ENCODE data around the gene TFCP2L1.

TFCP2L1 gene

GRCh38 chr2:121240436-121240835 lies 44.6 kb downstream of the TFCP2L1 start:
- peaks cover 0 to 28% of the 10 kb centered on the region in 2 donors for H3K27me3 Mint-ChIP-seq
- ATAC-seq (replicated peaks) (no peak), DNase-seq (no peak)
- H3K4me3 Mint-ChIP-seq = no peak overlapping the region
- no peaks in the 10 kb centered on the region for H3K9me3 Mint-ChIP-seq
- H3K36me3 Mint-ChIP-seq (ENCODE audit: insufficient read depth) = no peaks in the 10 kb centered on the region
- H3K4me1 Mint-ChIP-seq (ENCODE audit: low read depth in 2 of 2) = no peaks in the 10 kb centered on the region
- no peak overlapping the region for H3K27ac Mint-ChIP-seq

- Mint-ChIP-seq H3K4me1 (ENCODE audit: low read depth in 2 of 2) (no peaks in the 10 kb centered on the region), H3K4me3 (no peak overlapping the region), H3K27me3 (peaks cover 0 to 28% of the 10 kb centered on the region in 2 donors), H3K9me3 (no peaks in the 10 kb centered on the region), H3K36me3 (ENCODE audit: insufficient read depth) (no peaks in the 10 kb centered on the region), H3K27ac (no peak overlapping the region)
- DNase-seq (no peak), ATAC-seq (replicated peaks) (no peak)
These were observed 45.0 kb downstream of the TFCP2L1 start for GRCh38 chr2:121239969-121240368.

GRCh38 chr2:121239471-121239870 lies 45.5 kb downstream of the TFCP2L1 start:
- H3K27ac Mint-ChIP-seq = no peak overlapping the region
- H3K4me3 Mint-ChIP-seq = no peak overlapping the region
- DNase-seq (no peak), ATAC-seq (replicated peaks) (no peak)
- H3K9me3 Mint-ChIP-seq = no peaks in the 10 kb centered on the region
- no peaks in the 10 kb centered on the region for H3K4me1 Mint-ChIP-seq (ENCODE audit: low read depth in 2 of 2)
- no peaks in the 10 kb centered on the region for H3K36me3 Mint-ChIP-seq (ENCODE audit: insufficient read depth)
- H3K27me3 Mint-ChIP-seq = peaks cover 0 to 28% of the 10 kb centered on the region in 2 donors

- DNase-seq (no peak), ATAC-seq (replicated peaks) (no peak)
- Mint-ChIP-seq H3K27me3 (peaks cover 0 to 28% of the 10 kb centered on the region in 2 donors), H3K9me3 (no peaks in the 10 kb centered on the region), H3K4me3 (no peak overlapping the region), H3K36me3 (ENCODE audit: insufficient read depth) (no peaks in the 10 kb centered on the region), H3K4me1 (ENCODE audit: low read depth in 2 of 2) (no peaks in the 10 kb centered on the region), H3K27ac (no peak overlapping the region)
These were observed 46.2 kb downstream of the TFCP2L1 start for GRCh38 chr2:121238828-121239227.

GRCh38 chr2:121237980-121238665 lies 46.9 kb downstream of the TFCP2L1 start:
- no peak for ATAC-seq (replicated peaks)
- Mint-ChIP-seq H3K4me1 (ENCODE audit: low read depth in 2 of 2) (no peaks in the 10 kb centered on the region), H3K9me3 (no peaks in the 10 kb centered on the region), H3K27me3 (peaks cover 0 to 28% of the 10 kb centered on the region in 2 donors), H3K27ac (no peak overlapping the region), H3K4me3 (no peak overlapping the region), H3K36me3 (ENCODE audit: insufficient read depth) (no peaks in the 10 kb centered on the region)
- no peak for DNase-seq

- Mint-ChIP-seq H3K9me3 (no peaks in the 10 kb centered on the region), H3K36me3 (ENCODE audit: insufficient read depth) (no peaks in the 10 kb centered on the region), H3K4me3 (no peak overlapping the region), H3K27me3 (peaks cover 0 to 32% of the 10 kb centered on the region in 2 donors), H3K4me1 (ENCODE audit: low read depth in 2 of 2) (no peaks in the 10 kb centered on the region), H3K27ac (no peak overlapping the region)
- no peak for DNase-seq
- ATAC-seq (replicated peaks) = no peak
These were observed 47.5 kb downstream of the TFCP2L1 start for GRCh38 chr2:121237336-121237979.

- no peak for ATAC-seq (replicated peaks)
- no peaks in the 10 kb centered on the region for H3K9me3 Mint-ChIP-seq
- DNase-seq = no peak
- no peaks in the 10 kb centered on the region for H3K4me1 Mint-ChIP-seq (ENCODE audit: low read depth in 2 of 2)
- no peak overlapping the region for H3K4me3 Mint-ChIP-seq
- H3K36me3 Mint-ChIP-seq (ENCODE audit: insufficient read depth) = no peaks in the 10 kb centered on the region
- no peak overlapping the region for H3K27ac Mint-ChIP-seq
- peaks cover 0 to 38% of the 10 kb centered on the region in 2 donors for H3K27me3 Mint-ChIP-seq
These were observed 48.3 kb downstream of the TFCP2L1 start for GRCh38 chr2:121236650-121237180.

GRCh38 chr2:121236101-121236640 lies 48.8 kb downstream of the TFCP2L1 start:
- Mint-ChIP-seq H3K27ac (no peak overlapping the region), H3K4me3 (no peak overlapping the region), H3K4me1 (ENCODE audit: low read depth in 2 of 2) (no peaks in the 10 kb centered on the region), H3K36me3 (ENCODE audit: insufficient read depth) (no peaks in the 10 kb centered on the region), H3K27me3 (peaks cover 0 to 44% of the 10 kb centered on the region in 2 donors), H3K9me3 (no peaks in the 10 kb centered on the region)
- DNase-seq (no peak), ATAC-seq (replicated peaks) (no peak)

GRCh38 chr2:121235542-121235941 lies 49.5 kb downstream of the TFCP2L1 start:
- ATAC-seq (replicated peaks) (no peak), DNase-seq (no peak)
- Mint-ChIP-seq H3K27me3 (peaks cover 0 to 44% of the 10 kb centered on the region in 2 donors), H3K4me3 (no peak overlapping the region), H3K36me3 (ENCODE audit: insufficient read depth) (no peaks in the 10 kb centered on the region), H3K4me1 (ENCODE audit: low read depth in 2 of 2) (no peaks in the 10 kb centered on the region), H3K9me3 (no peaks in the 10 kb centered on the region), H3K27ac (no peak overlapping the region)

- H3K27ac Mint-ChIP-seq = no peak overlapping the region
- DNase-seq = no peak
- H3K9me3 Mint-ChIP-seq = no peaks in the 10 kb centered on the region
- no peaks in the 10 kb centered on the region for H3K36me3 Mint-ChIP-seq (ENCODE audit: insufficient read depth)
- no peaks in the 10 kb centered on the region for H3K4me1 Mint-ChIP-seq (ENCODE audit: low read depth in 2 of 2)
- no peak overlapping the region for H3K4me3 Mint-ChIP-seq
- ATAC-seq (replicated peaks) = no peak
- peaks cover 0 to 44% of the 10 kb centered on the region in 2 donors for H3K27me3 Mint-ChIP-seq
These were observed 50.2 kb downstream of the TFCP2L1 start for GRCh38 chr2:121234791-121235190.

- DNase-seq = no peak
- no peaks in the 10 kb centered on the region for H3K9me3 Mint-ChIP-seq
- no peak overlapping the region for H3K4me3 Mint-ChIP-seq
- H3K27ac Mint-ChIP-seq = no peak overlapping the region
- peaks cover 0 to 38% of the 10 kb centered on the region in 2 donors for H3K27me3 Mint-ChIP-seq
- ATAC-seq (replicated peaks) = no peak
- H3K4me1 Mint-ChIP-seq (ENCODE audit: low read depth in 2 of 2) = no peaks in the 10 kb centered on the region
- H3K36me3 Mint-ChIP-seq (ENCODE audit: insufficient read depth) = no peaks in the 10 kb centered on the region
These were observed 50.9 kb downstream of the TFCP2L1 start for GRCh38 chr2:121234144-121234543.

GRCh38 chr2:121233486-121234110 lies 51.4 kb downstream of the TFCP2L1 start:
- Mint-ChIP-seq H3K4me1 (ENCODE audit: low read depth in 2 of 2) (no peaks in the 10 kb centered on the region), H3K4me3 (no peak overlapping the region), H3K9me3 (no peaks in the 10 kb centered on the region), H3K27me3 (peaks cover 0 to 33% of the 10 kb centered on the region in 2 donors), H3K36me3 (ENCODE audit: insufficient read depth) (no peaks in the 10 kb centered on the region), H3K27ac (no peak overlapping the region)
- ATAC-seq (replicated peaks) (no peak), DNase-seq (no peak)

GRCh38 chr2:121232626-121233265 lies 52.3 kb downstream of the TFCP2L1 start:
- H3K4me1 Mint-ChIP-seq (ENCODE audit: low read depth in 2 of 2) = no peaks in the 10 kb centered on the region
- no peak overlapping the region for H3K27ac Mint-ChIP-seq
- H3K36me3 Mint-ChIP-seq (ENCODE audit: insufficient read depth) = no peaks in the 10 kb centered on the region
- H3K27me3 Mint-ChIP-seq = peaks cover 0 to 33% of the 10 kb centered on the region in 2 donors
- DNase-seq (no peak), ATAC-seq (replicated peaks) (no peak)
- no peak overlapping the region for H3K4me3 Mint-ChIP-seq
- H3K9me3 Mint-ChIP-seq = no peaks in the 10 kb centered on the region

All from effector memory CD8-positive, alpha-beta T cell (primary cell).